CD4-positive, alpha-beta T cell (primary cell): ENCODE data around the gene UBE2O. TPM values are rescaled to one million over a fixed set of nuclear protein-coding genes. Genes with fewer than 3 reads are reported as not detected.
A peak's percentile ranks its signal among the peaks of the same experiment; 100 is the strongest.

Experiments
- ATAC-seq: fragments of 200-7000 bp; cut with Tn5 transposase; one replicate; pipeline ENCODE4 v1.10.0; 2022; ENCODE audit warnings: mild to moderate bottlenecking; ENCODE audit not compliant: poor library complexity
- CTCF ChIA-PET: fragments of 350-600 bp; sonication (Branson Sonifier 250); formaldehyde crosslinking; loops from one replicate; lab custom pipeline; 2021; ENCODE audit warnings: antibody characterized with exemption, inconsistent platforms; lab: Charles Lee
- POLR2A ChIA-PET: fragments of 350-600 bp; sonication (Branson Sonifier 250); formaldehyde crosslinking; loops from one replicate; lab custom pipeline; 2021; ENCODE audit warnings: antibody characterized with exemption, inconsistent platforms; lab: Charles Lee
- DNase-seq, 14 experiments: peaks; one replicate each; pipeline ENCODE4 v3.0.0-alpha.2; 2013 to 2020; ENCODE audit warnings: mixed read lengths in 2 of 14
- H3K27ac ChIP-seq, 2 donors: one replicate each; pipeline versions ENCODE4 v1.5.1 to v1.7.0; 2013; ENCODE audit warnings: low read length in 2 of 2, low read depth in 1 of 2, mild to moderate bottlenecking in 1 of 2
- H3K27me3 ChIP-seq, 2 experiments: 1 replicate in 1 of 2; 2 replicates in 1 of 2; pipeline versions ENCODE4 v1.6.1 to v1.7.0; 2013; ENCODE audit warnings: low read length in 2 of 2, control low read depth in 1 of 2, mild to moderate bottlenecking in 1 of 2, moderate library complexity in 1 of 2; ENCODE audit not compliant: insufficient read depth in 2 of 2, control insufficient read depth in 1 of 2
- H3K36me3 ChIP-seq: one replicate; pipeline ENCODE4 v1.6.1; 2013; ENCODE audit warnings: low read length, control low read depth; ENCODE audit not compliant: insufficient read depth
- H3K4me1 ChIP-seq: one replicate; pipeline ENCODE4 v1.6.1; 2013; ENCODE audit warnings: low read length, control low read depth; ENCODE audit not compliant: insufficient read depth
- H3K4me3 ChIP-seq: one replicate; pipeline ENCODE4 v1.5.1; 2013; ENCODE audit warnings: mild to moderate bottlenecking, low read length, moderate library complexity
- H3K9me3 ChIP-seq, 2 experiments: 1 replicate in 1 of 2; 2 replicates in 1 of 2; pipeline versions ENCODE4 v1.6.1 to v1.7.0; 2013; ENCODE audit warnings: low read length in 2 of 2, mild to moderate bottlenecking in 2 of 2, control low read depth in 1 of 2, moderate library complexity in 1 of 2; ENCODE audit not compliant: control insufficient read depth in 1 of 2, insufficient read depth in 1 of 2
- H3K27ac Mint-ChIP-seq: one replicate; pipeline ENCODE4 v1.8.0; 2020; ENCODE audit warnings: mixed read lengths
- H3K27me3 Mint-ChIP-seq: one replicate; pipeline ENCODE4 v1.8.0; 2021; ENCODE audit warnings: mixed read lengths
- H3K36me3 Mint-ChIP-seq: one replicate; pipeline ENCODE4 v1.8.0; 2021; ENCODE audit warnings: low read depth, mixed read lengths
- H3K4me1 Mint-ChIP-seq: one replicate; pipeline ENCODE4 v1.8.0; 2021; ENCODE audit warnings: low read depth, mixed read lengths
- H3K4me3 Mint-ChIP-seq: one replicate; pipeline ENCODE4 v1.8.0; 2020; ENCODE audit warnings: mild to moderate bottlenecking, mixed read lengths
- H3K9me3 Mint-ChIP-seq: one replicate; pipeline ENCODE4 v1.8.0; 2020; ENCODE audit warnings: mixed read lengths
- CTCF ChIP-seq: fragments of 200-600 bp; IDR thresholded peaks from one replicate; pipeline ENCODE4 v1.8.0; 2022; ENCODE audit warnings: antibody characterized with exemption, mild to moderate bottlenecking
- intact Hi-C, 2 experiments: fragments of 100-400 bp; cut with DNase I in 1 of 2; cut with micrococcal nuclease in 1 of 2; formaldehyde crosslinking; loops; one replicate each; pipeline versions ENCODE4 v1.15.1 to v1.9.0; 2023 to 2025; cut with DNase I, micrococcal nuclease
- total RNA-seq, 174 experiments: library from RNA in 2 of 174; stranded (reverse) in 2 of 174; gene quantifications; one replicate each; pipeline ENCODE4 v1.2.3 and lab custom pipeline; 2021 to 2026

The UBE2O gene
- total RNA-seq, 2 experiments from 2014 or later: 22.7 to 25.1 TPM

- POLR2A ChIA-PET: interaction anchor here (0.7 to 4.8 kb wide), 7 partner anchors 14 to 404 kb away, joined by 3 to 37 read pairs (median 4); partner anchors contain the start of genes PRPSAP1 and RHBDF2
- no peak within 1 kb of the TSS for H3K27ac Mint-ChIP-seq
- H3K27ac ChIP-seq: no peak within 1 kb of the TSS
- intact Hi-C loops: loop anchor here (2.0 to 10.0 kb wide), 2 partner anchors 32 to 400 kb away; partner anchors contain the start of gene PRPSAP1 (in 1 of the 2)
- H3K9me3 ChIP-seq: no peaks in the 10 kb centered on the region
- peaks cover 4% of the 10 kb centered on the region for H3K36me3 Mint-ChIP-seq
- DNase-seq (peak in 12 of 14 experiments; percentile 23 to 80 (median 55)), ATAC-seq (peak; percentile 40)
- CTCF ChIA-PET: interaction anchor here (1.3 to 3.6 kb wide), 5 partner anchors 14 to 119 kb away, joined by 3 to 31 read pairs (median 11); partner anchors contain the start of genes PRPSAP1 and UBALD2
- peak within 1 kb of the TSS; percentile 92 for H3K4me3 Mint-ChIP-seq
- H3K27me3 Mint-ChIP-seq: peaks cover 4% of the 10 kb centered on the region
- H3K4me3 ChIP-seq: peak within 1 kb of the TSS; percentile 62
- H3K4me1 ChIP-seq: peaks cover 33% of the 10 kb centered on the region
- no peaks in the 10 kb centered on the region for H3K9me3 Mint-ChIP-seq
- no peak for TF ChIP-seq CTCF
- H3K4me1 Mint-ChIP-seq: peaks cover 6% of the 10 kb centered on the region
- no peaks in the 10 kb centered on the region for H3K36me3 ChIP-seq
- peaks cover 4 to 7% of the 10 kb centered on the region in 2 experiments for H3K27me3 ChIP-seq
These were observed 68.5 kb downstream of the UBE2O start, which contains the start of gene SPHK1 for GRCh38 chr17:76384222-76384986. TSS of gene SPHK1 (plus strand) at chr17:76384609. CDS start at chr17:76385645, 1,036 bp downstream.

GRCh38 chr17:76383546-76384221, 69.3 kb downstream of the UBE2O start:
- Mint-ChIP-seq H3K27me3 (peaks cover 4% of the 10 kb centered on the region), H3K9me3 (no peaks in the 10 kb centered on the region), H3K27ac (no peak overlapping the region), H3K4me3 (peak overlapping the region; percentile 92), H3K36me3 (no peaks in the 10 kb centered on the region), H3K4me1 (peaks cover 6% of the 10 kb centered on the region)
- intact Hi-C loops: loop anchor here (2.0 to 10.0 kb wide), 2 partner anchors 31 to 399 kb away; partner anchors contain the start of gene PRPSAP1 (in 1 of the 2)
- DNase-seq (peak in 13 of 14 experiments; percentile 14 to 70 (median 31)), ATAC-seq (peak; percentile 30)
- peaks cover 33% of the 10 kb centered on the region for H3K4me1 ChIP-seq
- POLR2A ChIA-PET: interaction anchor here (0.8 to 4.8 kb wide), 8 partner anchors 15 to 404 kb away, joined by 3 to 37 read pairs (median 4); partner anchors contain the start of genes PRPSAP1 and RHBDF2
- no peak for TF ChIP-seq CTCF
- no peak overlapping the region for H3K27ac ChIP-seq
- no peaks in the 10 kb centered on the region for H3K9me3 ChIP-seq
- CTCF ChIA-PET: interaction anchor here (3.6 kb wide), 1 partner anchor 14 kb away, joined by 31 read pairs; no protein-coding TSS in a partner anchor
- H3K27me3 ChIP-seq: peaks cover 4 to 7% of the 10 kb centered on the region in 2 experiments
- peak overlapping the region; percentile 62 for H3K4me3 ChIP-seq
- no peaks in the 10 kb centered on the region for H3K36me3 ChIP-seq
